ENCODE results near the gene FUNDC1.

GRCh38 chrX:44580466-44580865 lies 37.8 kb upstream of the FUNDC1 start:
- TF ChIP-seq CTCF (IDR thresholded peaks at IDR 0.05; ENCODE audit: low read depth, low read length) (no peak), EZH2phosphoT487 (IDR thresholded peaks at IDR 0.05; ENCODE audit: low read depth) (no peak)

Measured in OCI-LY3 (cell line).